GM12878 (cell line): Measurements from ENCODE around the gene THOC1. TPM values are rescaled to one million over a fixed set of nuclear protein-coding genes. Genes with fewer than 3 reads are reported as not detected.

Source experiments
- ATAC-seq: fragments of 200-7000 bp; cut with Tn5 transposase; 3 replicates; pipeline ENCODE4 v1.9.1; 2020; ENCODE audit warnings: mild to moderate bottlenecking, moderate library complexity
- BruUV-seq: library from RNA; stranded (reverse); fragments of 400-500 nt; replicated peaks from 2 replicates; lab custom pipeline; 2021; lab: Mats Ljungman, UMichigan
- CTCF ChIA-PET: fragments of 300-600 bp; sonication (Branson Sonifier 250); formaldehyde crosslinking; extraction: SDS; loops from one replicate; lab custom pipeline; 2021; ENCODE audit warnings: inconsistent platforms; lab: Yijun Ruan, JAX
- POLR2A ChIA-PET: fragments of 350-600 bp; formaldehyde crosslinking; extraction: SDS; loops from one replicate; lab custom pipeline; 2021; ENCODE audit warnings: inconsistent platforms; lab: Charles Lee
- RAD21 ChIA-PET: fragments of 300-600 bp; sonication (Branson Sonifier 250); formaldehyde crosslinking; loops from one replicate; lab custom pipeline; 2023; ENCODE audit warnings: antibody characterized with exemption; ENCODE audit not compliant: unreplicated experiment; lab: Charles Lee
- SMC1A ChIA-PET: fragments of 300-600 bp; sonication (Branson Sonifier 250); formaldehyde crosslinking; loops from one replicate; lab custom pipeline; 2023; ENCODE audit not compliant: unreplicated experiment, uncharacterized antibody; lab: Charles Lee
- DNase-seq: peaks from one replicate; pipeline ENCODE4 v3.0.0-alpha.2; 2011; ENCODE audit warnings: low read depth, low spot score
- FAIRE-seq: peaks from 3 replicates; lab custom pipeline; 2011; peaks lifted over from hg19 to GRCh38; lab: Jason Lieb, UNC
- H2AFZ ChIP-seq: 2 replicates; pipeline ENCODE4 v1.6.0; 2011; ENCODE audit warnings: low read depth, low read length, control low read depth; ENCODE audit not compliant: control insufficient read depth
- H3K27ac ChIP-seq: 2 replicates; pipeline ENCODE4 v1.5.1; 2011; ENCODE audit warnings: control low read depth; ENCODE audit not compliant: control insufficient read depth, insufficient read depth
- H3K27me3 ChIP-seq, 2 experiments: replicated peaks in 1 of 2; 2 replicates each; pipeline versions ENCODE4 v1.6.0 to v1.6.1; 2011; ENCODE audit warnings: low read length in 1 of 2; ENCODE audit not compliant: control insufficient read depth in 2 of 2, insufficient read depth in 2 of 2
- H3K36me3 ChIP-seq, 2 experiments: 2 replicates each; pipeline ENCODE4 v1.5.1; 2011; ENCODE audit warnings: low read length in 1 of 2; ENCODE audit not compliant: control insufficient read depth in 2 of 2, insufficient read depth in 2 of 2
- H3K4me1 ChIP-seq: 2 replicates; pipeline ENCODE4 v1.6.1; 2011; ENCODE audit warnings: mild to moderate bottlenecking, low read length, moderate library complexity, mixed read lengths; ENCODE audit not compliant: control insufficient read depth, insufficient read depth
- H3K4me2 ChIP-seq: 2 replicates; pipeline ENCODE4 v1.6.0; 2011; ENCODE audit warnings: control low read depth; ENCODE audit not compliant: control insufficient read depth, insufficient read depth
- H3K4me3 ChIP-seq: fragments of 200-600 bp; sonication (generic); 2 replicates; pipeline ENCODE4 v1.5.1; 2016
- H3K79me2 ChIP-seq: 2 replicates; pipeline ENCODE4 v1.6.0; 2011; ENCODE audit warnings: low read length; ENCODE audit not compliant: control insufficient read depth, insufficient read depth
- H3K9ac ChIP-seq: 2 replicates; pipeline ENCODE4 v1.8.0; 2011; ENCODE audit warnings: low read length, control low read depth, mixed read lengths; ENCODE audit not compliant: control insufficient read depth, insufficient read depth
- H3K9me3 ChIP-seq: replicated peaks from 3 replicates; pipeline ENCODE4 v1.5.1; 2011; ENCODE audit warnings: mild to moderate bottlenecking, low read length; ENCODE audit not compliant: control insufficient read depth, insufficient read depth
- H4K20me1 ChIP-seq: 2 replicates; pipeline ENCODE4 v1.6.0; 2011; ENCODE audit not compliant: control insufficient read depth, insufficient read depth
- CREM ChIP-seq: IDR thresholded peaks from 2 replicates; pipeline ENCODE4 v1.6.1; 2014; ENCODE audit warnings: antibody characterized with exemption, low read depth
- ESRRA ChIP-seq: IDR thresholded peaks from 2 replicates; pipeline ENCODE4 v1.6.1; 2012; ENCODE audit warnings: mild to moderate bottlenecking, low read length, improper control_type of control experiment
- FOXM1 ChIP-seq: IDR thresholded peaks from 2 replicates; pipeline ENCODE4 v1.6.1; 2012; ENCODE audit warnings: low read depth, mild to moderate bottlenecking, inconsistent platforms, low read length, moderate library complexity
- JUNB ChIP-seq: IDR thresholded peaks from 2 replicates; pipeline ENCODE4 v1.6.1; 2016; ENCODE audit warnings: antibody characterized with exemption, mild to moderate bottlenecking
- KAT2A ChIP-seq: conservative IDR thresholded peaks from 2 replicates; pipeline ENCODE4 v1.6.1; 2011; ENCODE audit warnings: low read depth, low read length; ENCODE audit not compliant: control insufficient read depth
- NR2F1 ChIP-seq: fragments of 450-650 bp; conservative IDR thresholded peaks from 2 replicates; pipeline ENCODE4 v1.6.1; 2017; ENCODE audit warnings: mild to moderate bottlenecking
- POLR2A ChIP-seq: IDR thresholded peaks from 2 replicates; pipeline ENCODE4 v1.6.1; 2011; ENCODE audit warnings: low read depth, mild to moderate bottlenecking, low read length
- SREBF2 ChIP-seq: IDR thresholded peaks from 2 replicates; pipeline ENCODE4 v1.6.1; 2012; ENCODE audit warnings: mild to moderate bottlenecking, low read length
- SUPT20H ChIP-seq: IDR thresholded peaks from 2 replicates; pipeline ENCODE4 v1.6.1; 2011; ENCODE audit warnings: low read depth, mild to moderate bottlenecking, low read length, moderate library complexity, borderline replicate concordance; ENCODE audit not compliant: control insufficient read depth
- USF1 ChIP-seq: IDR thresholded peaks from 2 replicates; pipeline ENCODE4 v1.6.1; 2011; ENCODE audit warnings: borderline replicate concordance, low read depth, mild to moderate bottlenecking, moderate library complexity, mixed read lengths, low read length; ENCODE audit not compliant: insufficient read depth; ENCODE audit errors: extremely low read length
- YY1 ChIP-seq: IDR thresholded peaks from 2 replicates; pipeline ENCODE4 v1.6.1; 2011; ENCODE audit warnings: low read depth, mild to moderate bottlenecking, low read length
- whole genome bisulfite sequencing: methylation state at CpG from one replicate; pipeline ENCODE4 v1.1.6; 2016; ENCODE audit warnings: low lambda C conversion rate; ENCODE audit not compliant: insufficient replicate concordance, insufficient coverage; ENCODE audit errors: missing lambda C conversion rate; 5-methylcytosine and 5-hydroxymethylcytosine counted together
- in situ Hi-C: fragments of 300-500 bp; cut with MboI; formaldehyde crosslinking; loops from 9 replicates; pipeline ENCODE4 v1.14.3; 2018; ENCODE audit warnings: mixed read lengths
- intact Hi-C: fragments of 100-400 bp; cut with micrococcal nuclease; formaldehyde crosslinking; loops from one replicate; pipeline ENCODE4 v1.14.2; 2022; ENCODE audit not compliant: unreplicated experiment
- polyA plus RNA-seq, 11 experiments: library from polyadenylated mRNA; depleted of rRNA in 4 of 11; unstranded in 6 of 11; stranded (reverse) in 5 of 11; fragments of >200 nt; fragmentation: Nextera tagmentation in 4 of 11; fragmentation: Illumina TruSeq in 1 of 11; extraction: Ambion mirVana in 4 of 11; extraction: Trizol in 1 of 11; gene quantifications; 1 replicate in 1 of 11; 2 replicates in 10 of 11; pipeline versions ENCODE4 v1.2.1 to v1.2.3, GENCODE V29; 2011 to 2016; ENCODE audit warnings: inconsistent platforms in 2 of 11, missing spikeins in 2 of 11, low read depth in 1 of 11
- total RNA-seq, 4 experiments: library from RNA; depleted of rRNA in 3 of 4; stranded (reverse); fragments of >200 nt in 3 of 4; fragmentation: Illumina TruSeq in 1 of 4; extraction: Trizol in 1 of 4; gene quantifications; 2 replicates each; pipeline versions ENCODE4 v1.2.1 to v1.2.3, GENCODE V29; 2013 to 2021
- TF ChIP-seq, protein P1 (sequence below), 3 experiments: IDR thresholded peaks in 2 of 3; conservative IDR thresholded peaks in 1 of 3; 2 replicates each; pipeline ENCODE4 v1.5.1; 2011; ENCODE audit warnings: low read depth in 3 of 3, low read length in 3 of 3, mild to moderate bottlenecking in 3 of 3, control low read depth in 2 of 3, moderate library complexity in 2 of 3, inconsistent platforms in 1 of 3, mixed read lengths in 1 of 3; ENCODE audit not compliant: control insufficient read depth in 2 of 3, insufficient read depth in 1 of 3; ENCODE audit errors: extremely low read depth in 1 of 3
- TF ChIP-seq, protein P2 (sequence below): IDR thresholded peaks from 2 replicates; pipeline ENCODE4 v1.6.1; 2011; ENCODE audit warnings: mild to moderate bottlenecking, low read depth, low read length, moderate library complexity; ENCODE audit not compliant: insufficient replicate concordance

THOC1 gene
- total and polyA plus RNA-seq, 10 of the 15 experiments (the other 5 are each of a cell fraction or from before 2014, with no cell fraction given): 32.8 to 99.8 (median 49.0) TPM

- DNase-seq: no peak
- Histone ChIP-seq H3K4me3 (no peak overlapping the region), H3K79me2 (no peaks in the 10 kb centered on the region), H2AFZ (no peak overlapping the region), H3K4me1 (no peaks in the 10 kb centered on the region), H3K9ac (no peak overlapping the region), H3K4me2 (no peak overlapping the region), H4K20me1 (no peaks in the 10 kb centered on the region), H3K27me3 (no peaks in the 10 kb centered on the region), H3K36me3 (0 out of 4 replicates have a peak, but pooled peaks cover 0 to 4% of the 10 kb centered on the region in 2 experiments), H3K9me3 (no peaks in the 10 kb centered on the region), H3K27ac (no peak overlapping the region)
- ChIA-PET POLR2A (no interaction called here), SMC1A (interaction anchor here (0.9 to 1.4 kb wide), 2 partner anchors 17 to 22 kb away, joined by 3 to 5 read pairs; no protein-coding TSS in a partner anchor), CTCF (interaction anchor here (0.9 to 1.7 kb wide), 2 partner anchors 16 to 18 kb away, joined by 3 to 4 read pairs; no protein-coding TSS in a partner anchor), RAD21 (no interaction called here)
- FAIRE-seq: no peak
- BruUV-seq: no TSS peak
- no peak for TF ChIP-seq ESRRA
- TF ChIP-seq JUNB: no peak
- TF ChIP-seq SREBF2: no peak
- TF ChIP-seq USF1: no peak
- in situ Hi-C loops: no loop called here
- 100% methylated on average over 1 of the region's 1 CpG for WGBS
- ATAC-seq: no peak
- intact Hi-C loops: no loop called here
Observed at GRCh38 chr18:231563-231962, 36.3 kb downstream of the THOC1 start.

DNA sequence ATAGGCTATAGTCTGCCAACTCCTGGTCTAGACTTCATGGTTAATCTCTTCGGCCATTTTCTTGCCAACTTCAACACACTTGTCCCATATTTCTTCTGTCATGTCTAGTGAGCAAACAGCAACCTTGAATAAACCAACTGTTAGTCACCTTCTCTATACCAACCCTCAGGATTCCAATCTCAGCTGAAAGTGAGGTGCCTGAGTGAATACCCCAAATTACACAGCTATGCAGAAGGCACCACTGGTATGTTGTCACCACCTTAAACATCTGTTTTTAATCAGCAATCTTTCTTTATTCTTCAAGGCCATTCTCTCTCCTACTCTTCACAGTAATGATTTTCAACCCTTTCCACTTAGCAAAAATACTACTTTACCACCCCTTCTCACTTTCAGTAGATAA, 39.3 kb downstream of the THOC1 start:
- in situ Hi-C loops: no loop called here
- CTCF ChIA-PET: interaction anchor here (1.6 kb wide), 1 partner anchor 16 kb away, joined by 3 read pairs; no protein-coding TSS in a partner anchor
- no peak for FAIRE-seq
- no peak for TF ChIP-seq USF1
- no peak for TF ChIP-seq SUPT20H
- TF ChIP-seq YY1: no peak
- TF ChIP-seq NR2F1: no peak
- TF ChIP-seq POLR2A: no peak
- TF ChIP-seq, protein P1, sequence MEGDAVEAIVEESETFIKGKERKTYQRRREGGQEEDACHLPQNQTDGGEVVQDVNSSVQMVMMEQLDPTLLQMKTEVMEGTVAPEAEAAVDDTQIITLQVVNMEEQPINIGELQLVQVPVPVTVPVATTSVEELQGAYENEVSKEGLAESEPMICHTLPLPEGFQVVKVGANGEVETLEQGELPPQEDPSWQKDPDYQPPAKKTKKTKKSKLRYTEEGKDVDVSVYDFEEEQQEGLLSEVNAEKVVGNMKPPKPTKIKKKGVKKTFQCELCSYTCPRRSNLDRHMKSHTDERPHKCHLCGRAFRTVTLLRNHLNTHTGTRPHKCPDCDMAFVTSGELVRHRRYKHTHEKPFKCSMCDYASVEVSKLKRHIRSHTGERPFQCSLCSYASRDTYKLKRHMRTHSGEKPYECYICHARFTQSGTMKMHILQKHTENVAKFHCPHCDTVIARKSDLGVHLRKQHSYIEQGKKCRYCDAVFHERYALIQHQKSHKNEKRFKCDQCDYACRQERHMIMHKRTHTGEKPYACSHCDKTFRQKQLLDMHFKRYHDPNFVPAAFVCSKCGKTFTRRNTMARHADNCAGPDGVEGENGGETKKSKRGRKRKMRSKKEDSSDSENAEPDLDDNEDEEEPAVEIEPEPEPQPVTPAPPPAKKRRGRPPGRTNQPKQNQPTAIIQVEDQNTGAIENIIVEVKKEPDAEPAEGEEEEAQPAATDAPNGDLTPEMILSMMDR (IDR thresholded peaks at IDR 0.05 in 2 of 3, conservative IDR thresholded peaks at IDR 0.05 in 1 of 3; ENCODE audit: control insufficient read depth in 2 of 3, extremely low read depth in 1 of 3, insufficient read depth in 1 of 3, low read depth in 3 of 3, low read length in 3 of 3): no peak
- TF ChIP-seq, protein P2, sequence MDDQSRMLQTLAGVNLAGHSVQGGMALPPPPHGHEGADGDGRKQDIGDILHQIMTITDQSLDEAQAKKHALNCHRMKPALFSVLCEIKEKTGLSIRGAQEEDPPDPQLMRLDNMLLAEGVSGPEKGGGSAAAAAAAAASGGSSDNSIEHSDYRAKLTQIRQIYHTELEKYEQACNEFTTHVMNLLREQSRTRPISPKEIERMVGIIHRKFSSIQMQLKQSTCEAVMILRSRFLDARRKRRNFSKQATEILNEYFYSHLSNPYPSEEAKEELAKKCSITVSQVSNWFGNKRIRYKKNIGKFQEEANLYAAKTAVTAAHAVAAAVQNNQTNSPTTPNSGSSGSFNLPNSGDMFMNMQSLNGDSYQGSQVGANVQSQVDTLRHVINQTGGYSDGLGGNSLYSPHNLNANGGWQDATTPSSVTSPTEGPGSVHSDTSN: no peak
- TF ChIP-seq FOXM1: no peak
- TF ChIP-seq KAT2A: no peak
- TF ChIP-seq CREM: no peak

More for the DNA sequence above, 39.3 kb downstream of the THOC1 start:
- Histone ChIP-seq H3K9me3 (no peaks in the 10 kb centered on the region), H2AFZ (no peak overlapping the region), H3K4me2 (no peak overlapping the region), H3K9ac (no peak overlapping the region), H4K20me1 (no peaks in the 10 kb centered on the region), H3K4me3 (no peak overlapping the region), H3K27me3 (no peaks in the 10 kb centered on the region), H3K36me3 (peaks cover 0 to 12% of the 10 kb centered on the region in 2 experiments; a peak in 3 of 4 replicates), H3K27ac (no peak overlapping the region), H3K79me2 (no peaks in the 10 kb centered on the region), H3K4me1 (no peaks in the 10 kb centered on the region)
- intact Hi-C loops: no loop called here
- ChIA-PET POLR2A (no interaction called here), RAD21 (no interaction called here), SMC1A (no interaction called here)
- 100% methylated on average over 1 of the region's 1 CpG for WGBS
- DNase-seq: no peak
- ATAC-seq: no peak
- BruUV-seq: no TSS peak
